GM19238 (cell line): ENCODE measurements around the gene MAPK8IP2.
"Not testable (repeated sequence)": the region's sequence is repeated elsewhere in the genome, so short reads cannot be mapped to it uniquely, and the experiment has no call there.

Experiments used
- DNase-seq: peaks from one replicate; pipeline ENCODE4 v3.0.0; 2011; ENCODE audit warnings: low spot score; ENCODE audit not compliant: insufficient read length

MAPK8IP2 gene

GRCh38 chr22:50635591-50635990, 35.0 kb downstream of the MAPK8IP2 start:
- DNase-seq = no peak

DNA sequence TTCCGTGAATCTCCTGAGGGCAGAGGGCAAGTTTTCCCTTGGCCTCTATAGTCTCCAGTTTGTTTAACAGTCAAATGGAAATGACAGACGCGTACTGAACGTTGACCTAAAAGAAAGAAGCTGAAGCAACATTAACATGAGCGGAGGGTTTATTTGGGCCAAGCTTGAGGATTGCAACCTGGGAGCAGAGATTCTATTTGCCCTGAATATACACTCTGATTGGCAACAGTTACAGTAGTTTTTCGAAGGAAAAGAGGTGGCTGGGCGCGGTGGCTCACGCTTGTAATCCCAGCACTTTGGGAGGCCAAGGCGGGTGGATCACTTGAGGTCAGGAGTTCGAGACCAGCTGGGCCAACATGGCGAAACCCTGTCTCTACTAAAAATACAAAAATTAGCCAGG, 39.7 kb downstream of the MAPK8IP2 start:
- not testable (repeated sequence) for DNase-seq

DNA sequence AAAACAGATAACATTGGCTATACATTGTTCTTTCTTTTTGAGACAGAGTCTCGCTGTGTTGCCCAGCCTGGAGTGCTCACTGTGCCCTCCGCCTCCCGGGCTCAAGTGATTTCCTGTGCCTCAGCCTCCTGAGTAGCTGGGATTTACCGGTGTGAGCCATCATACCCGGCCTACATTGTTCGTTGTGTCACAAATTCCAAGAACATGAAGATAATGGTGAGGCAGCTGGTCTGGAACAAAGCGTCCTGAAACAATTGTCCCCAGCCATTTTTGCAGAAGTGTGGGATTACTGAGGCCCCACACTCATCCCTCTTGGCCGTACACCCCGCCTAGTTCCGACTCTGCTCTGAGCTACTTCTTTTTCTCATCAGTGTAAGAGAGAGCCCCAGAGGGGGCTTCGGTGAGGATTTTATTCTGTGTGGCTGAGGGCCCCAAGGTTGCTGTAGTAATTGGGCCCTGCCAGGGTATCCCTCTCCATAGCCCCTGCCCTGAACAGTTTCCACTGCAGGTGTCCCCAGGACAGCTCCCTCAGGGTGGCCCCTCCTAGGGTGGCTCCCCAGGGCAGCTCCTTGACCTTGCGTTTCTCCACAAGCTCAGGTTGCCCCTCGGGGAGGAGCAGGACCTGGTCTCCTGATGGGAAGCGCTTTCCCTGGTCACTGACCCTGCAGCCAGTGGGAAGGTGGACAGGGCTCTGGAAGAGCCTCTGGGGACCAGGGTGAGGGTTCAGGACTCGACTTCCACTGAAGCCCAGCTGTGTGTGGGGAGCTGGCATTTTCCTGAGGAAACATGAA, 40.5 kb downstream of the MAPK8IP2 start:
- DNase-seq = no peak

- DNase-seq = no peak
Observed at GRCh38 chr22:50641696-50642607, 41.4 kb downstream of the MAPK8IP2 start.

- not testable (repeated sequence) for DNase-seq
Observed at GRCh38 chr22:50643021-50643820, 42.6 kb downstream of the MAPK8IP2 start.

DNA sequence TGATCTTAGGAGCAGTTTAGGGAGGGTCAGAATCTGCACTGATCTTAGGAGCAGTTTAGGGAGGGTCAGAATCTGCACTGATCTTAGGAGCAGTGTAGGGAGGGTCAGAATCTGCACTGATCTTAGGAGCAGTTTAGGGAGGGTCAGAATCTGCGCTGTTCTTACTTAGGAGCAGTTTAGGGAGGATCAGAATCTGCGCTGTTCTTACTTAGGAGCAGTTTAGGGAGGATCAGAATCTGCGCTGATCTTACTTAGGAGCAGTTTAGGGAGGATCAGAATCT, 43.2 kb downstream of the MAPK8IP2 start:
- DNase-seq = not testable (repeated sequence)

- no peak for DNase-seq
Observed at GRCh38 chr22:50653256-50653655, 52.7 kb downstream of the MAPK8IP2 start.

GRCh38 chr22:50654664-50655063, 54.1 kb downstream of the MAPK8IP2 start:
- not testable (repeated sequence) for DNase-seq

- no peak for DNase-seq
Observed at GRCh38 chr22:50656122-50657070, 55.8 kb downstream of the MAPK8IP2 start.

GRCh38 chr22:50657925-50658324, 57.3 kb downstream of the MAPK8IP2 start:
- no peak for DNase-seq

GRCh38 chr22:50659711-50660110, 59.1 kb downstream of the MAPK8IP2 start:
- not testable (repeated sequence) for DNase-seq

DNA sequence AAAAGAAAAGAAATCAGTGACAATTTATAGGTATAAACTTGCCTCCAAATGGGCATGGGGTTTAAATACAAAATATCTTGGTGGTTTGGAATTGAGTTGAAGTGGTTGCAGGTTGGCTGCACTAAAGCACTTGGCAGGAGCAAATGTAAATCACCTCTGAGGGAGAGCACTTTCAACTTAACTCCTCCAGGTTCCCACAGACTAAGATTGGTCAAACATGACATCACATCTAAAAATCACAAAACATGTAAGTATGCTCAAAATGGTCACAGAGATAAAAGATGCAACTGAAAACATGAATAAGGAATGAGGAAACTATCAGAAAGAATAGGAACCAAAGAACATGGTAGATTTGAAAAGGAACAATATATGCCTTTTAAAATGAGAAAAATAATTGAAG, 59.7 kb downstream of the MAPK8IP2 start:
- DNase-seq = no peak
